GM13977 (cell line): Measurements from ENCODE around the gene MYOM1.
A peak's percentile ranks its signal among the peaks of the same experiment; 100 is the strongest.

Source experiments
- DNase-seq: peaks from one replicate; pipeline ENCODE4 v3.0.0; 2012; ENCODE audit warnings: low spot score
- in situ Hi-C: fragments of 300-500 bp; cut with MboI; formaldehyde crosslinking; loops from one replicate; pipeline ENCODE4 v1.12.0; 2022; ENCODE audit warnings: low sequenced_read_pairs, low pct_unique_long_range_greater_than_20kb, mixed read lengths, inconsistent platforms; ENCODE audit not compliant: unreplicated experiment
- TF ChIP-seq, protein P1 (sequence below): IDR thresholded peaks from 2 replicates; pipeline ENCODE4 v1.5.1; 2012; ENCODE audit warnings: mild to moderate bottlenecking, control low read depth; ENCODE audit not compliant: insufficient read depth; ENCODE audit errors: extremely low read depth, missing control alignments

The MYOM1 gene

DNA sequence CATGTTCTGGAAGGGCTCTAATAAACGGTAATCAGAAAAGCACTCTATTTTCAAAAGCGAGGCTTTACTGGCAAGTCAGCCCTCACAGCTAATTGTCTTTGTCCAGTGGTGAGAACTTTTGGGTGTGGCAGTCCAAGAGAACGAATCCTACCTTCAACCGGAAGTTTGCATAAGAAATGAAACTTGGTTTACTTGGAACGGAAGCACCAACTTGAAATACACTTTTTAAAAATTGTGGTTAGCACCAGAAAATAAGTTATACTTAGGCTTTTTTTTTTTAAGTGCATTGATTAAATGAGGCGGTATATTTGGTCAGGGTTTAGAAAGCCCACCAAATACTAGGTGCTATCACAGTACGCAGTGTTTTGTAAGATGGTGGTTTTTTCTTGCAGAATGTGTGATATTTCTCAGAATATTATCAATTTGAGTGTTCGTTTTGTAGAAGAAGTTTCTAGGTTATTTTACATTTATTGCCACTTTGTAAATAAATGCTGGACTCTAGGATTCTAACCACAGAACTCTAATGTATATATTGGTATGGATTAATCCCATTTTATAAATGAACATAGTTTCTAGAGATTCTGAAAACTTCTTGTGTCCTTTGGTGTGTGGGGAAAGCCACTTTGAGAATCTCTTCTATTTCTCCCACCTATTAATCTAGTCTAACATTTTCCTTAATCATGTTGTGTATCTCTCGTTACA is 29.0 kb upstream of the MYOM1 start:
- in situ Hi-C loops: loop anchor here (10.0 kb wide), 3 partner anchors 94 to 314 kb away; no protein-coding TSS in a partner anchor
- TF ChIP-seq, protein P1, sequence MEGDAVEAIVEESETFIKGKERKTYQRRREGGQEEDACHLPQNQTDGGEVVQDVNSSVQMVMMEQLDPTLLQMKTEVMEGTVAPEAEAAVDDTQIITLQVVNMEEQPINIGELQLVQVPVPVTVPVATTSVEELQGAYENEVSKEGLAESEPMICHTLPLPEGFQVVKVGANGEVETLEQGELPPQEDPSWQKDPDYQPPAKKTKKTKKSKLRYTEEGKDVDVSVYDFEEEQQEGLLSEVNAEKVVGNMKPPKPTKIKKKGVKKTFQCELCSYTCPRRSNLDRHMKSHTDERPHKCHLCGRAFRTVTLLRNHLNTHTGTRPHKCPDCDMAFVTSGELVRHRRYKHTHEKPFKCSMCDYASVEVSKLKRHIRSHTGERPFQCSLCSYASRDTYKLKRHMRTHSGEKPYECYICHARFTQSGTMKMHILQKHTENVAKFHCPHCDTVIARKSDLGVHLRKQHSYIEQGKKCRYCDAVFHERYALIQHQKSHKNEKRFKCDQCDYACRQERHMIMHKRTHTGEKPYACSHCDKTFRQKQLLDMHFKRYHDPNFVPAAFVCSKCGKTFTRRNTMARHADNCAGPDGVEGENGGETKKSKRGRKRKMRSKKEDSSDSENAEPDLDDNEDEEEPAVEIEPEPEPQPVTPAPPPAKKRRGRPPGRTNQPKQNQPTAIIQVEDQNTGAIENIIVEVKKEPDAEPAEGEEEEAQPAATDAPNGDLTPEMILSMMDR: no peak
- DNase-seq: no peak

DNA sequence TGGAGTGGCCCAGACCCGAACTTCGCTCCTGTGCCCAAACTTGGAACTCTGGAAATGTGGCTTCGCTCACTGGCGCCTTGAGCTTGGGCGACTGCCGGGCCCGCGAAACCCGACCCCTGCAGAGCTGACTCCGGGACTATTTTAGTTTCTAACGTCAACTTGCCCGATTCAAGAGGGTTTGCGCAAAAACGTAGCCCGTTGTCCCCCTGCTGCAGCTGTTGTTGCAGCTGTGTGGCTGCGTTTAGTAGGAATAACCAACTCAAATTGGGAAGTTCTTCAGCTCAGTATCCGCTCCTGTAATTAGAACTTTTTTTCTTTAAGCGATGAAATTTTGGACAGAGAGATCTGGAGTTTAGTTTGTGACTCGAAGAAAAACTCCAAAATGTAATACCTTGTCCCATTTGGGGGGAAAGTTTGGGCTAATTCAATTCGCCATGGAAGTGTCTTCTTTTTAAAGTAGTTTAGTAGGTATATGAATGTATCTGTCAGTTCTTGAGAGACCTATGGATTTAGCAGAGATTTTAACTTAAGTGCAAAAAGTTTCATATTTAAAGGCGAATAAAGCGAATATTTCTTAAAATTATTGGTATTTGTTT is 28.4 kb upstream of the MYOM1 start:
- in situ Hi-C loops: loop anchor here (10.0 kb wide), 3 partner anchors 93 to 313 kb away; no protein-coding TSS in a partner anchor
- TF ChIP-seq, protein P1: no peak
- no peak for DNase-seq

DNA sequence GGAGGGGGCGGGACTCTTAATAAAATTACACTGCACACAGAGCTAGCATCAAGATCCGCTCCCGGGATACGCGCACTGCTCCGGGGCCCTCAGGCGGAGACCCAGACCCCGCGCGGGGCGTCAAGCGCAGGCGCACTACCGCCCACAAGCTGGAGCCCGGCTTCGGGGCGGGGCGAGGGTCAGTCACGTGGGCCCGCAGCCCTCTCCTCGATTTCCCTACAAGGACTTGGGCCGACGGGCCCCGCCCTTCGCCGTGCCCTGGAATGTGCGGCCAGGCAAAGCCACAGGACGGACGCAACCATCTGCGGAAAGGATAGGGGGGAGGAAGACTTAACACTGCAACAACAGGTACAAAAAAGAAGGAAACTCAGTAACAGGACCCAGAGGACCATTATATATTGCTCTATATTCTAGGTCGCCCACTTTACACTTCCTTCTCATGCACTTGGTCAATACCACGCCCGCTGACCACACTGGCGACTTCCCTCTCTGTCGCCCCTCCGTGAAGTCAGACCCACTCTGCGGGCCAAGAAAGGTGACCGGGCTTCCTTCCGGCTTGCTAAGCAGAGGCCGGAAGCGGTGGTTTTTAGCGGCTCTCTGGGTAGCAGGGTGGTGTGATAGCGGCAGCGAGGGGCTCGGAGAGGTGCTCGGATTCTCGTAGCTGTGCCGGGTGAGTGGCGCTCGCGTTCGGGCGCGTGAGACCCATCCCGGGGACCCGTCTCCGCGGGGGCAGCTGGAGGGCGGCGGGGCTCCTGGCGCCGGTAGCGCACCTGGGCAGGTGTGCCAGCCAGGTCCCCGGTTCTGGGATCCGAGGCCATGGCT is 27.7 kb upstream of the MYOM1 start, which contains the start of gene MYL12A:
Gene MYL12A, plus strand, starts transcription at position 562 of the 822 bp plus-strand sequence. CDS start 5,447 bp downstream, outside the sequence.
- in situ Hi-C loops: loop anchor here (10.0 kb wide), 3 partner anchors 93 to 313 kb away; no protein-coding TSS in a partner anchor
- TF ChIP-seq, protein P1: no peak
- DNase-seq: peak; percentile 92

DNA sequence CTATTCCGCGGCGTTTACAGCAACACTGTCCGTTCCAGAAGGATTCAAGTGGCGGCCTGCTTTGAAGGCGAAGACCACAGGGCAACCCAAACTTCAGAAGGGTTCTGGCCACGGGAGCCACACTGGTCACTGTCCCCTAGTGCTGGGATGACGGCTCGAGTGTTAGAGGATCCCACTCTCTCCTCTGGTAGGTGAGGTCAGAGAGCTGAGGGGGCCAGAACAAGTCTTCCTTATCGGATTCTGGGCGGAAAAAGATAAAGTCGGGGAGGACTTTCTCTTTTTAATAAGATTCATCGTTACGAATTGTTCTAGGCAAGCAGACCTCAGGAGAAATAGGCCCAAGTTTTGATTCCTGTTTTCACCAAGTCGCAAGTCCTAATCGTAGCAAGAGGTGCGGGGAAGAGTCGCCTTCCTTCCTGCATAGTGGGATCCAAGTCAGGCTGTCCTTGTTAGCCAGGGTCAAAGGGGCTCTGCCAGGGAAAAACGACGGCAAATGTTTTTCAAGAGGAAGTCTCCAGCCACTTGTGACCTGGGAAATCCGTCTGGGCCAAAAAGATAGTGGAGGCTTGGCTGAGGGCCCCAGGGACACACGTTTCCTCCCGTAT is 27.0 kb upstream of the MYOM1 start:
- TF ChIP-seq, protein P1: no peak
- in situ Hi-C loops: loop anchor here (10.0 kb wide), 3 partner anchors 92 to 312 kb away; no protein-coding TSS in a partner anchor
- DNase-seq: no peak

DNA sequence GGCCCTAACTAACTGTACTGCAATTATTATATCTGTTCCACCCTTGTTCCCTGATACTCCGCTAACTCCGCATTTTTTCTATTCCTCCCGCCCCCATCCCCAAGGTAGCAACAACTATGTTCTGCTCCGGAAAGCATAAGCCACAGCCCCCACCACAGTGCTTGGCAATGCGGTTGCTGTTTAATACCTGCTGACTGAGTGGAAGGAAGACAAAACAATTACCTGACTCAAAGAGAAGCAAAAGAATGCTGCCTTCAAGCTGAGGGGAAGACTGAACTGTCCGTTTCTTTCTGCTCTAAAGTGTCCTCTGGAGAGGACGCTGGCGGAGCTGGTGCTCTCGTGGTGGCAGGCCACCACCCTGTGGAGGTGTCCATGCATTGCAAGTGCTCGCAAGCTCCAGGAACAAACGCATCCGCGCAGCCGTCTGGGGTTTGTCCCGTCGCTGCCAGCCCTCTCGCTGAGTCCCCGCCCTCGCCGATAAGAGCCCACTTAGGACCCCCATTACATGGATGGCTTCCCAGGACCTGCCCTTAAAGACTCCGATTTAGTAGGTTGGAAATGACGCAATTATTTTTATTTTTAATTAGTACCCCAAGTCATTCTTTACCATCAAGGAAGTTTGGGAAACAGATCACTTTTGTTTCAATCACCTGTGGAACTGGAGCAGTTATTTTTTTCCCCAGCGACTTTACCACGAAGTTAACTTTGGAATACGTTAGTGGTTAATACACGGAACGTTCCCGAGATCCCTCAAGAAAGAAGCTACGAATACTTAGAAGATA is 26.3 kb upstream of the MYOM1 start:
- in situ Hi-C loops: loop anchor here (10.0 kb wide), 3 partner anchors 91 to 311 kb away; no protein-coding TSS in a partner anchor
- TF ChIP-seq, protein P1: peak; percentile 98
- peak; percentile 75 for DNase-seq

DNA sequence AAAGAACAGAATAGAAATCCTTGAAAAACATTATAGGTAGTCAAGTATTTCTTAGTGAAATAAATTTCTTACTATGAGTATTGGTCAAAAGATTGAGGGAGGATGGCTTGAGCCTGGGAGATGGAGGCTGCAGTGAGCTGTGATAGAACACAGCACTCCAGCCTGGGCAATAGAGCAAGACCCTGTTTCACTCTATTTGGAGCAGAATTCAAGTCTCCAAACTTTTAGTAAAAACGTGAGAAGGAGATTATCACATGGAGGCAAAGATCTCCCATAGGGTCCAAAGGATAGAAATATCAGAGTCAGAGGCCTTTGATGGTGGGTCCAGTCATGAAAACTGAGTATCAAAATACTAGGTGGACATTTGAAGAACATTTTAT is 25.4 kb upstream of the MYOM1 start:
- no peak for DNase-seq
- TF ChIP-seq, protein P1: no peak
- in situ Hi-C loops: loop anchor here (10.0 kb wide), 3 partner anchors 90 to 310 kb away; no protein-coding TSS in a partner anchor
